ENCODE data around the gene VANGL2. TPM values are rescaled to one million over a fixed set of nuclear protein-coding genes. Genes with fewer than 3 reads are reported as not detected.
A peak's percentile ranks its signal among the peaks of the same experiment; 100 is the strongest.
"Not testable (repeated sequence)": the region's sequence is repeated elsewhere in the genome, so short reads cannot be mapped to it uniquely, and the experiment has no call there.

The VANGL2 gene
- polyA plus RNA-seq, 3 donors = 0.01 TPM; not detected in 2

- DNase-seq = no peak
- peaks cover 32% of the 10 kb centered on the region for H3K4me1 Mint-ChIP-seq
- H3K27ac Mint-ChIP-seq = peak overlapping the region in 2 of 7 donors; percentile 11 to 45
- peaks cover 1 to 6% (median 5%) of the 10 kb centered on the region in 3 donors for H3K27me3 Mint-ChIP-seq (ENCODE audit: low read depth in 3 of 3)
- no peak overlapping the region for H3K27ac ChIP-seq (ENCODE audit: low read depth in 1 of 2, low read length in 2 of 2)
- no peaks in the 10 kb centered on the region for H3K9me3 ChIP-seq (replicated peaks in 1 of 2; ENCODE audit: control insufficient read depth in 1 of 2, insufficient read depth in 1 of 2, low read length in 2 of 2)
- H3K9me3 Mint-ChIP-seq = no peaks in the 10 kb centered on the region
- H3K79me2 ChIP-seq (ENCODE audit: insufficient read depth, low read length) = no peaks in the 10 kb centered on the region
- H3K4me2 ChIP-seq (replicated peaks; ENCODE audit: extremely low read depth, low read length, poor library complexity, severe bottlenecking) = no peak overlapping the region
- H3K36me3 Mint-ChIP-seq = no peaks in the 10 kb centered on the region
- H3K4me1 ChIP-seq (ENCODE audit: control insufficient read depth in 1 of 2, insufficient read depth in 2 of 2, low read length in 2 of 2) = peaks cover 21 to 32% of the 10 kb centered on the region in 2 donors
- TF ChIP-seq, protein P1, sequence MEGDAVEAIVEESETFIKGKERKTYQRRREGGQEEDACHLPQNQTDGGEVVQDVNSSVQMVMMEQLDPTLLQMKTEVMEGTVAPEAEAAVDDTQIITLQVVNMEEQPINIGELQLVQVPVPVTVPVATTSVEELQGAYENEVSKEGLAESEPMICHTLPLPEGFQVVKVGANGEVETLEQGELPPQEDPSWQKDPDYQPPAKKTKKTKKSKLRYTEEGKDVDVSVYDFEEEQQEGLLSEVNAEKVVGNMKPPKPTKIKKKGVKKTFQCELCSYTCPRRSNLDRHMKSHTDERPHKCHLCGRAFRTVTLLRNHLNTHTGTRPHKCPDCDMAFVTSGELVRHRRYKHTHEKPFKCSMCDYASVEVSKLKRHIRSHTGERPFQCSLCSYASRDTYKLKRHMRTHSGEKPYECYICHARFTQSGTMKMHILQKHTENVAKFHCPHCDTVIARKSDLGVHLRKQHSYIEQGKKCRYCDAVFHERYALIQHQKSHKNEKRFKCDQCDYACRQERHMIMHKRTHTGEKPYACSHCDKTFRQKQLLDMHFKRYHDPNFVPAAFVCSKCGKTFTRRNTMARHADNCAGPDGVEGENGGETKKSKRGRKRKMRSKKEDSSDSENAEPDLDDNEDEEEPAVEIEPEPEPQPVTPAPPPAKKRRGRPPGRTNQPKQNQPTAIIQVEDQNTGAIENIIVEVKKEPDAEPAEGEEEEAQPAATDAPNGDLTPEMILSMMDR (IDR thresholded peaks at IDR 0.05) = no peak
- no peaks in the 10 kb centered on the region for H3K36me3 ChIP-seq (replicated peaks in 1 of 2; ENCODE audit: control insufficient read depth in 1 of 2, insufficient read depth in 2 of 2, low read length in 2 of 2)
- H3K9ac ChIP-seq (ENCODE audit: insufficient read depth, low read length, poor library complexity, severe bottlenecking) = no peak overlapping the region
- intact Hi-C loops (cut with micrococcal nuclease) = loop anchor here in 1 of 2 donors (5.0 kb wide), 2 partner anchors 40 to 185 kb away; partner anchors contain the start of gene CASQ1
- no peak overlapping the region for H2AFZ ChIP-seq (ENCODE audit: insufficient read depth, low read depth, low read length, poor library complexity, severe bottlenecking)
- H4K20me1 ChIP-seq (ENCODE audit: insufficient read depth, low read length) = no peaks in the 10 kb centered on the region
- H3K27me3 ChIP-seq (ENCODE audit: control insufficient read depth in 2 of 2, insufficient read depth in 2 of 2, low read length in 2 of 2) = no peaks in the 10 kb centered on the region
- no peak overlapping the region for H3K4me3 Mint-ChIP-seq
- H3K4me3 ChIP-seq (replicated peaks in 1 of 3; ENCODE audit: low read depth in 2 of 3, low read length in 3 of 3) = no peak overlapping the region
- WGBS (ENCODE audit: insufficient coverage) = 86% methylated on average over 5 of the region's 7 CpGs
Measured at GRCh38 chr1:160377585-160378206, 22.7 kb upstream of the VANGL2 start.

DNA sequence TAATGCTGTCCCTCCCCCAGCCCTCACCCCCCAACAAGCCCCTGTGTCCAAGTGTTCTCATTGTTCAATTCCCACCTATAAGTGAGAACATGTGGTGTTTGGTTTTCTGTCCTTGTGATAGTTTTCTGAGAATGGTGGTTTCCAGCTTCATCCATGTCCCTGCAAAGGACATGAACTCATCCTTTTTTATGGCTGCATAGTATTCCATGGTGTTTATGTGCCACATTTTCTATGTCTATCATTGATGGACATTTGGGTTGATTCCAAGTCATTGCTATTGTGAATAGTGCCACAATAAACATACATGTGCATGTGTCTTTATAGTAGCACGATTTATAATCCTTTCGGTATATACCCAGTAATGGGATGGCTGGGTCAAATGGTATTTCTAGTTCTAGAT lies 15.6 kb upstream of the VANGL2 start:
- H3K9me3 Mint-ChIP-seq; H3K36me3 ChIP-seq (replicated peaks in 1 of 2; ENCODE audit: control insufficient read depth in 1 of 2, insufficient read depth in 2 of 2, low read length in 2 of 2); H3K9me3 ChIP-seq (replicated peaks in 1 of 2; ENCODE audit: control insufficient read depth in 1 of 2, insufficient read depth in 1 of 2, low read length in 2 of 2); H2AFZ ChIP-seq (ENCODE audit: insufficient read depth, low read depth, low read length, poor library complexity, severe bottlenecking); H4K20me1 ChIP-seq (ENCODE audit: insufficient read depth, low read length); H3K4me2 ChIP-seq (replicated peaks; ENCODE audit: extremely low read depth, low read length, poor library complexity, severe bottlenecking); H3K27ac Mint-ChIP-seq; H3K9ac ChIP-seq (ENCODE audit: insufficient read depth, low read length, poor library complexity, severe bottlenecking); H3K79me2 ChIP-seq (ENCODE audit: insufficient read depth, low read length); H3K4me3 Mint-ChIP-seq; intact Hi-C loops (cut with micrococcal nuclease); H3K4me1 Mint-ChIP-seq; H3K27me3 ChIP-seq (ENCODE audit: control insufficient read depth in 2 of 2, insufficient read depth in 2 of 2, low read length in 2 of 2); H3K4me1 ChIP-seq (ENCODE audit: control insufficient read depth in 1 of 2, insufficient read depth in 2 of 2, low read length in 2 of 2); H3K36me3 Mint-ChIP-seq; H3K27ac ChIP-seq (ENCODE audit: low read depth in 1 of 2, low read length in 2 of 2); DNase-seq; H3K4me3 ChIP-seq (replicated peaks in 1 of 3; ENCODE audit: low read depth in 2 of 3, low read length in 3 of 3): not testable (repeated sequence)
- WGBS (ENCODE audit: insufficient coverage) = no CpG with 5 or more reads among the region's 2 CpGs
- H3K27me3 Mint-ChIP-seq (ENCODE audit: low read depth in 3 of 3) = peaks cover 3 to 14% (median 9%) of the 10 kb centered on the region in 3 donors

DNA sequence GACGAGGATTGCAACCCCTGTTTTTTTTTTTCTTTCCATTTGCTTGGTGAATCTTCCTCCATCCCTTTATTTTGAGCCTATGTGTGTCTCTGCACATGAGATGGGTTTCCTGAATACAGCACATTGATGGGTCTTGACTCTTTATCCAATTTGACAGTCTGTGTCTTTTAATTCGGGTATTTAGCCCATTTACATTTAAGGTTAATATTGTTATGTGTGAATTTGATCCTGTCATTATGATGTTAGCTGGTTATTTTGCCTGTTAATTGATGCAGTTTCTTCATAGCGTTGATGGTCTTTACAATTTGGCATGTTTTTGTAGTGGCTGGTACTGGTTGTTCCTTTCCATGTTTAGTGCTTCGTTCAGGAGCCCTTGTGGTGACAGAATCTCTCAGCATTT lies 12.0 kb upstream of the VANGL2 start:
- H3K4me3 Mint-ChIP-seq; H3K4me1 ChIP-seq (ENCODE audit: control insufficient read depth in 1 of 2, insufficient read depth in 2 of 2, low read length in 2 of 2); H3K9me3 ChIP-seq (replicated peaks in 1 of 2; ENCODE audit: control insufficient read depth in 1 of 2, insufficient read depth in 1 of 2, low read length in 2 of 2); H3K27ac ChIP-seq (ENCODE audit: low read depth in 1 of 2, low read length in 2 of 2); H3K36me3 Mint-ChIP-seq; H3K4me3 ChIP-seq (replicated peaks in 1 of 3; ENCODE audit: low read depth in 2 of 3, low read length in 3 of 3); intact Hi-C loops (cut with micrococcal nuclease); DNase-seq; H3K9me3 Mint-ChIP-seq; H3K27ac Mint-ChIP-seq; H3K27me3 ChIP-seq (ENCODE audit: control insufficient read depth in 2 of 2, insufficient read depth in 2 of 2, low read length in 2 of 2); H3K36me3 ChIP-seq (replicated peaks in 1 of 2; ENCODE audit: control insufficient read depth in 1 of 2, insufficient read depth in 2 of 2, low read length in 2 of 2); H3K4me1 Mint-ChIP-seq; H2AFZ ChIP-seq (ENCODE audit: insufficient read depth, low read depth, low read length, poor library complexity, severe bottlenecking); H3K79me2 ChIP-seq (ENCODE audit: insufficient read depth, low read length); H3K4me2 ChIP-seq (replicated peaks; ENCODE audit: extremely low read depth, low read length, poor library complexity, severe bottlenecking); H4K20me1 ChIP-seq (ENCODE audit: insufficient read depth, low read length); H3K9ac ChIP-seq (ENCODE audit: insufficient read depth, low read length, poor library complexity, severe bottlenecking): not testable (repeated sequence)
- H3K27me3 Mint-ChIP-seq (ENCODE audit: low read depth in 3 of 3) = peaks cover 5 to 22% (median 11%) of the 10 kb centered on the region in 3 donors
- WGBS (ENCODE audit: insufficient coverage) = 100% methylated on average over 1 of the region's 4 CpGs
